Lower leg skin (tissue), 4 donors: ENCODE data around the gene KMT2C. TPM values are rescaled to one million over a fixed set of nuclear protein-coding genes. Genes with fewer than 3 reads are reported as not detected.

ENCODE experiments used
- DNase-seq, 2 donors: peaks; one replicate each; pipeline ENCODE4 v3.0.0-alpha.2; 2019; ENCODE audit warnings: low spot score in 2 of 2
- H3K4me3 ChIP-seq: fragments of 200-600 bp; sonication (generic); 2 replicates; pipeline ENCODE4 v1.5.1; 2017; ENCODE audit warnings: mild to moderate bottlenecking, low read depth; ENCODE audit not compliant: poor library complexity, severe bottlenecking
- CTCF ChIP-seq, 3 donors: fragments of 450-650 bp; IDR thresholded peaks; one replicate each; pipeline ENCODE4 v1.5.1; 2016; ENCODE audit warnings: antibody characterized with exemption in 3 of 3, mild to moderate bottlenecking in 3 of 3, moderate library complexity in 2 of 3
- POLR2A ChIP-seq, 2 donors: fragments of 450-650 bp; IDR thresholded peaks; one replicate each; pipeline ENCODE4 v1.6.1; 2016 to 2017; ENCODE audit warnings: antibody characterized with exemption in 2 of 2, mild to moderate bottlenecking in 1 of 2, moderate library complexity in 1 of 2
- WGBS, 2 donors: methylation state at CpG; one replicate each; pipeline ENCODE4 v1.1.5; 2018; 5-methylcytosine and 5-hydroxymethylcytosine counted together
- intact Hi-C: fragments of 100-400 bp; cut with DNase I; formaldehyde crosslinking; loops from one replicate; pipeline ENCODE4 v1.15.0; 2023; ENCODE audit warnings: low total_unique reads
- total RNA-seq, 4 donors: library from RNA; depleted of rRNA; stranded (reverse); fragments of >200 nt; gene quantifications; one replicate each; pipeline ENCODE4 v1.1.0, GENCODE V29; 2016

KMT2C gene
- total RNA-seq, 4 donors from 2014 or later = 64.6 to 79.3 (median 74.7) TPM

GRCh38 chr7:152203095-152203494 lies 232.7 kb downstream of the KMT2C start:
- no peak overlapping the region for H3K4me3 ChIP-seq
- TF ChIP-seq POLR2A (IDR thresholded peaks at IDR 0.05) (no peak), CTCF (IDR thresholded peaks at IDR 0.05) (no peak)
- DNase-seq = no peak
- 95% methylated on average over 3 of the region's 3 CpGs for WGBS, 2 donors
- intact Hi-C loops = no loop called here

GRCh38 chr7:152202056-152202455 lies 233.7 kb downstream of the KMT2C start:
- 56 to 64% methylated on average over 3 of the region's 3 CpGs for WGBS, 2 donors
- no peak overlapping the region for H3K4me3 ChIP-seq

GRCh38 chr7:152200395-152200794 lies 235.4 kb downstream of the KMT2C start:
- intact Hi-C loops = no loop called here
- TF ChIP-seq CTCF (IDR thresholded peaks at IDR 0.05) (no peak), POLR2A (IDR thresholded peaks at IDR 0.05) (no peak)
- no peak overlapping the region for H3K4me3 ChIP-seq
- 90 to 92% methylated on average over 6 of the region's 6 CpGs for WGBS, 2 donors
- no peak for DNase-seq

More at GRCh38 chr7:152202056-152202455, 233.7 kb downstream of the KMT2C start:
- TF ChIP-seq CTCF (IDR thresholded peaks at IDR 0.05) (no peak), POLR2A (IDR thresholded peaks at IDR 0.05) (no peak)
- intact Hi-C loops = no loop called here
- no peak for DNase-seq

GRCh38 chr7:152196391-152196790 lies 239.4 kb downstream of the KMT2C start:
- H3K4me3 ChIP-seq = no peak overlapping the region
- DNase-seq = no peak
- intact Hi-C loops = no loop called here
- 97 to 98% methylated on average over 4 of the region's 4 CpGs for WGBS, 2 donors
- no peak for TF ChIP-seq CTCF (IDR thresholded peaks at IDR 0.05)
- TF ChIP-seq POLR2A (IDR thresholded peaks at IDR 0.05) = no peak

- H3K4me3 ChIP-seq = no peak overlapping the region
- no peak for TF ChIP-seq POLR2A (IDR thresholded peaks at IDR 0.05)
- TF ChIP-seq CTCF (IDR thresholded peaks at IDR 0.05) = no peak
- 95 to 98% methylated on average over 4 of the region's 4 CpGs for WGBS, 2 donors
- intact Hi-C loops = no loop called here
- no peak for DNase-seq
Measured at GRCh38 chr7:152193880-152194279, 241.9 kb downstream of the KMT2C start.

GRCh38 chr7:152189061-152189460 lies 246.7 kb downstream of the KMT2C start:
- TF ChIP-seq POLR2A (IDR thresholded peaks at IDR 0.05) (no peak), CTCF (IDR thresholded peaks at IDR 0.05) (no peak)
- DNase-seq = no peak
- intact Hi-C loops = no loop called here
- no peak overlapping the region for H3K4me3 ChIP-seq
- WGBS, 2 donors = 96% methylated on average over 2 of the region's 2 CpGs
